Kidney epithelial cell (primary cell): ENCODE measurements around the gene YBX3. TPM values are rescaled to one million over a fixed set of nuclear protein-coding genes. Genes with fewer than 3 reads are reported as not detected.
"Not testable (repeated sequence)": the region's sequence is repeated elsewhere in the genome, so short reads cannot be mapped to it uniquely, and the experiment has no call there.

Experiments used
- DNase-seq: peaks from one replicate; pipeline ENCODE4 v3.0.0-alpha.2; 2010; ENCODE audit warnings: low read depth
- H3K27me3 ChIP-seq: 2 replicates; pipeline ENCODE4 v1.6.0; 2011; ENCODE audit warnings: low read length; ENCODE audit not compliant: control insufficient read depth, insufficient read depth
- H3K36me3 ChIP-seq: 2 replicates; pipeline ENCODE4 v1.5.1; 2011; ENCODE audit warnings: low read length; ENCODE audit not compliant: control insufficient read depth, insufficient read depth
- H3K4me3 ChIP-seq: 2 replicates; pipeline ENCODE4 v1.5.1; 2011; ENCODE audit warnings: low read depth, mild to moderate bottlenecking, control low read depth, low read length
- CTCF ChIP-seq: IDR thresholded peaks from 2 replicates; pipeline ENCODE4 v1.5.1; 2011; ENCODE audit warnings: mild to moderate bottlenecking, moderate library complexity, low read length, control low read depth, inconsistent platforms; ENCODE audit not compliant: insufficient read depth, poor library complexity, severe bottlenecking
- total RNA-seq: library from RNA; depleted of rRNA; stranded (reverse); fragments of >200 nt; gene quantifications from 2 replicates; pipeline ENCODE4 v1.2.3, GENCODE V29; 2015

The YBX3 gene
- total RNA-seq, 1 donor from 2014 or later: 307 TPM

- Histone ChIP-seq H3K4me3 (peak overlapping the region; percentile 3), H3K27me3 (no peaks in the 10 kb centered on the region), H3K36me3 (no peaks in the 10 kb centered on the region)
- DNase-seq: peak; percentile 65
- peak; percentile 86 for TF ChIP-seq CTCF
Measured at GRCh38 chr12:10749700-10750384, 26.7 kb upstream of the YBX3 start.

GRCh38 chr12:10747730-10748129, 24.6 kb upstream of the YBX3 start:
- Histone ChIP-seq H3K4me3 (no peak overlapping the region), H3K36me3 (no peaks in the 10 kb centered on the region), H3K27me3 (no peaks in the 10 kb centered on the region)
- TF ChIP-seq CTCF: no peak
- no peak for DNase-seq

GRCh38 chr12:10743420-10743819, 20.3 kb upstream of the YBX3 start:
- H3K36me3 ChIP-seq, H3K27me3 ChIP-seq, DNase-seq, H3K4me3 ChIP-seq: not testable (repeated sequence)

GRCh38 chr12:10741845-10742244, 18.7 kb upstream of the YBX3 start:
- H3K4me3 ChIP-seq: no peak overlapping the region
- TF ChIP-seq CTCF: no peak
- DNase-seq: no peak
- no peaks in the 10 kb centered on the region for H3K36me3 ChIP-seq
- no peaks in the 10 kb centered on the region for H3K27me3 ChIP-seq

GRCh38 chr12:10740182-10740581, 17.1 kb upstream of the YBX3 start:
- Histone ChIP-seq H3K36me3 (no peaks in the 10 kb centered on the region), H3K27me3 (no peaks in the 10 kb centered on the region), H3K4me3 (no peak overlapping the region)
- DNase-seq: no peak
- TF ChIP-seq CTCF: no peak

- no peak for TF ChIP-seq CTCF
- DNase-seq: no peak
- H3K27me3 ChIP-seq: no peaks in the 10 kb centered on the region
- no peak overlapping the region for H3K4me3 ChIP-seq
- H3K36me3 ChIP-seq: no peaks in the 10 kb centered on the region
Measured at GRCh38 chr12:10739157-10740118, 16.3 kb upstream of the YBX3 start.
